ENCODE measurements around the gene OVAAL. TPM values are rescaled to one million over a fixed set of nuclear protein-coding genes. Genes with fewer than 3 reads are reported as not detected.
A peak's percentile ranks its signal among the peaks of the same experiment; 100 is the strongest.

OVAAL gene
- total and polyA plus RNA-seq, 9 of the 15 experiments (the other 6 are each of a cell fraction or from before 2014, with no cell fraction given), result 0.04 to 0.18 (median 0.08) TPM; not detected in 4

DNA sequence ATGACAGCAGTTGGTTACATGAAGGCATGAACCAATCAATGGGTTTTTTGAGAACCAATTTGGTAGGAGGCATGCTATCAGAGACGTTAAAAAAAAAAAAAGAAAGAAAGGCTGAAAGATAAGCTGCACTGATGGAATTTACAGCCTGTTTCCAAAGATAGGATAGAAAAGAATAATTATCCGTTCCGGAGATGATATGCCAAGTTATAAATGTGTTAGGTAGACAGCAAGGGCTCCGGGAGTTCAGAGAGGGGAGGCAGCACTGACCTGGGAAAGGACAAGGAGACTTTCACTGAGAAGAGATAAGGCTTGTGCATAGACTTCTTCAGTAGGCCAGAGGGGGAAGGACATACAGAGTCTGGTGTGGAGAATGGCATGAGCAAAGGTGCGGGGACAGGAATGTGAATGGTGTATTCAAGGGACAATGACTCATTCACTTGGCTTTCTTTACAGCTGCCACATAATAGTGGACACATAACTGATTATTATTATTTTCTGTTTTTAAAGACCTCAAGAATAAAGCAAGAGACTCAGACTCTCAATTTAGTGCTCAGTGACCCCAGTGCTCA lies 31.6 kb upstream of the OVAAL start (continued):
- TF ChIP-seq, protein P1, sequence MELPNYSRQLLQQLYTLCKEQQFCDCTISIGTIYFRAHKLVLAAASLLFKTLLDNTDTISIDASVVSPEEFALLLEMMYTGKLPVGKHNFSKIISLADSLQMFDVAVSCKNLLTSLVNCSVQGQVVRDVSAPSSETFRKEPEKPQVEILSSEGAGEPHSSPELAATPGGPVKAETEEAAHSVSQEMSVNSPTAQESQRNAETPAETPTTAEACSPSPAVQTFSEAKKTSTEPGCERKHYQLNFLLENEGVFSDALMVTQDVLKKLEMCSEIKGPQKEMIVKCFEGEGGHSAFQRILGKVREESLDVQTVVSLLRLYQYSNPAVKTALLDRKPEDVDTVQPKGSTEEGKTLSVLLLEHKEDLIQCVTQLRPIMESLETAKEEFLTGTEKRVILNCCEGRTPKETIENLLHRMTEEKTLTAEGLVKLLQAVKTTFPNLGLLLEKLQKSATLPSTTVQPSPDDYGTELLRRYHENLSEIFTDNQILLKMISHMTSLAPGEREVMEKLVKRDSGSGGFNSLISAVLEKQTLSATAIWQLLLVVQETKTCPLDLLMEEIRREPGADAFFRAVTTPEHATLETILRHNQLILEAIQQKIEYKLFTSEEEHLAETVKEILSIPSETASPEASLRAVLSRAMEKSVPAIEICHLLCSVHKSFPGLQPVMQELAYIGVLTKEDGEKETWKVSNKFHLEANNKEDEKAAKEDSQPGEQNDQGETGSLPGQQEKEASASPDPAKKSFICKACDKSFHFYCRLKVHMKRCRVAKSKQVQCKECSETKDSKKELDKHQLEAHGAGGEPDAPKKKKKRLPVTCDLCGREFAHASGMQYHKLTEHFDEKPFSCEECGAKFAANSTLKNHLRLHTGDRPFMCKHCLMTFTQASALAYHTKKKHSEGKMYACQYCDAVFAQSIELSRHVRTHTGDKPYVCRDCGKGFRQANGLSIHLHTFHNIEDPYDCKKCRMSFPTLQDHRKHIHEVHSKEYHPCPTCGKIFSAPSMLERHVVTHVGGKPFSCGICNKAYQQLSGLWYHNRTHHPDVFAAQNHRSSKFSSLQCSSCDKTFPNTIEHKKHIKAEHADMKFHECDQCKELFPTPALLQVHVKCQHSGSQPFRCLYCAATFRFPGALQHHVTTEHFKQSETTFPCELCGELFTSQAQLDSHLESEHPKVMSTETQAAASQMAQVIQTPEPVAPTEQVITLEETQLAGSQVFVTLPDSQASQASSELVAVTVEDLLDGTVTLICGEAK (IDR thresholded peaks at IDR 0.05), result peak; percentile 46; the same call in 1 of the 2 replicates
- TF ChIP-seq, protein P1 (CRISPR knock-in tag; IDR thresholded peaks at IDR 0.05), result no peak
- TF ChIP-seq NR2F6 (CRISPR knock-in tag; IDR thresholded peaks at IDR 0.05) (no peak), SMARCA5 (IDR thresholded peaks at IDR 0.05) (peak; percentile 66; the same call in 1 of the 2 replicates), ARID1B (IDR thresholded peaks at IDR 0.05) (peak; percentile 74), HDAC1 (IDR thresholded peaks at IDR 0.05) (peak in 1 of 2 experiments; percentile 67; a peak in 1 of 4 replicates), IRF2 (CRISPR knock-in tag; IDR thresholded peaks at IDR 0.05) (no peak), ZNF263 (CRISPR knock-in tag; IDR thresholded peaks at IDR 0.05; ENCODE audit: borderline replicate concordance) (no peak), ADNP (tag; IDR thresholded peaks at IDR 0.05) (peak; percentile 61; the same call in 1 of the 2 replicates), ZNF274 (IDR thresholded peaks at IDR 0.05; ENCODE audit: borderline replicate concordance, low read depth, low read length) (no peak)
- TF ChIP-seq, protein P2, sequence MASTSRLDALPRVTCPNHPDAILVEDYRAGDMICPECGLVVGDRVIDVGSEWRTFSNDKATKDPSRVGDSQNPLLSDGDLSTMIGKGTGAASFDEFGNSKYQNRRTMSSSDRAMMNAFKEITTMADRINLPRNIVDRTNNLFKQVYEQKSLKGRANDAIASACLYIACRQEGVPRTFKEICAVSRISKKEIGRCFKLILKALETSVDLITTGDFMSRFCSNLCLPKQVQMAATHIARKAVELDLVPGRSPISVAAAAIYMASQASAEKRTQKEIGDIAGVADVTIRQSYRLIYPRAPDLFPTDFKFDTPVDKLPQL (IDR thresholded peaks at IDR 0.05; ENCODE audit: extremely low read depth, insufficient read length), result no peak
- TF ChIP-seq, protein P3, sequence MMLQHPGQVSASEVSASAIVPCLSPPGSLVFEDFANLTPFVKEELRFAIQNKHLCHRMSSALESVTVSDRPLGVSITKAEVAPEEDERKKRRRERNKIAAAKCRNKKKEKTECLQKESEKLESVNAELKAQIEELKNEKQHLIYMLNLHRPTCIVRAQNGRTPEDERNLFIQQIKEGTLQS (IDR thresholded peaks at IDR 0.05), result peak; percentile 88
- TF ChIP-seq, protein P3 (CRISPR knock-in tag; conservative IDR thresholded peaks at IDR 0.05), result peak; percentile 46; the same call in 1 of the 2 replicates
- TF ChIP-seq, protein P4, sequence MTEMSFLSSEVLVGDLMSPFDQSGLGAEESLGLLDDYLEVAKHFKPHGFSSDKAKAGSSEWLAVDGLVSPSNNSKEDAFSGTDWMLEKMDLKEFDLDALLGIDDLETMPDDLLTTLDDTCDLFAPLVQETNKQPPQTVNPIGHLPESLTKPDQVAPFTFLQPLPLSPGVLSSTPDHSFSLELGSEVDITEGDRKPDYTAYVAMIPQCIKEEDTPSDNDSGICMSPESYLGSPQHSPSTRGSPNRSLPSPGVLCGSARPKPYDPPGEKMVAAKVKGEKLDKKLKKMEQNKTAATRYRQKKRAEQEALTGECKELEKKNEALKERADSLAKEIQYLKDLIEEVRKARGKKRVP (CRISPR knock-in tag; IDR thresholded peaks at IDR 0.05), result no peak
- TF ChIP-seq, protein P5, sequence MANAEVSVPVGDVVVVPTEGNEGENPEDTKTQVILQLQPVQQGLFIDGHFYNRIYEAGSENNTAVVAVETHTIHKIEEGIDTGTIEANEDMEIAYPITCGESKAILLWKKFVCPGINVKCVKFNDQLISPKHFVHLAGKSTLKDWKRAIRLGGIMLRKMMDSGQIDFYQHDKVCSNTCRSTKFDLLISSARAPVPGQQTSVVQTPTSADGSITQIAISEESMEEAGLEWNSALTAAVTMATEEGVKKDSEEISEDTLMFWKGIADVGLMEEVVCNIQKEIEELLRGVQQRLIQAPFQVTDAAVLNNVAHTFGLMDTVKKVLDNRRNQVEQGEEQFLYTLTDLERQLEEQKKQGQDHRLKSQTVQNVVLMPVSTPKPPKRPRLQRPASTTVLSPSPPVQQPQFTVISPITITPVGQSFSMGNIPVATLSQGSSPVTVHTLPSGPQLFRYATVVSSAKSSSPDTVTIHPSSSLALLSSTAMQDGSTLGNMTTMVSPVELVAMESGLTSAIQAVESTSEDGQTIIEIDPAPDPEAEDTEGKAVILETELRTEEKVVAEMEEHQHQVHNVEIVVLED (CRISPR knock-in tag; IDR thresholded peaks at IDR 0.05), result no peak
